Common myeloid progenitor, CD34-positive (primary cell): ENCODE results near the gene NDUFV1.

ENCODE experiments used
- CTCF ChIA-PET: fragments of 350-600 bp; sonication (Branson Sonifier 250); formaldehyde crosslinking; loops from one replicate; lab custom pipeline; 2021; ENCODE audit warnings: antibody characterized with exemption; lab: Charles Lee
- POLR2A ChIA-PET: fragments of 350-600 bp; sonication (Branson Sonifier 250); formaldehyde crosslinking; loops from one replicate; lab custom pipeline; 2021; ENCODE audit warnings: antibody characterized with exemption; lab: Charles Lee
- DNase-seq, 3 donors: peaks; one replicate each; pipeline versions ENCODE4 v3.0.0 to v3.0.0-alpha.2; 2013
- H3K27ac ChIP-seq, 2 experiments: 1 replicate in 1 of 2; 2 replicates in 1 of 2; pipeline ENCODE4 v1.7.0; 2013; ENCODE audit warnings: inconsistent platforms in 2 of 2, low read length in 2 of 2, mild to moderate bottlenecking in 2 of 2, low read depth in 1 of 2, moderate library complexity in 1 of 2; ENCODE audit not compliant: severe bottlenecking in 2 of 2, insufficient read depth in 1 of 2, poor library complexity in 1 of 2
- H3K27me3 ChIP-seq, 5 experiments: replicated peaks in 2 of 5; 1 replicate in 3 of 5; 2 replicates in 2 of 5; pipeline versions ENCODE4 v1.6.1 to v1.7.0; 2013; ENCODE audit warnings: low read length in 4 of 5, mild to moderate bottlenecking in 2 of 5, moderate library complexity in 2 of 5, inconsistent platforms in 1 of 5; ENCODE audit not compliant: insufficient read depth in 5 of 5, control insufficient read depth in 4 of 5
- H3K36me3 ChIP-seq, 4 experiments: 1 replicate in 2 of 4; 2 replicates in 2 of 4; pipeline versions ENCODE4 v1.6.1 to v1.7.0; 2013; ENCODE audit warnings: low read length in 3 of 4, control low read depth in 1 of 4, mild to moderate bottlenecking in 1 of 4; ENCODE audit not compliant: control insufficient read depth in 4 of 4, insufficient read depth in 4 of 4
- H3K4me1 ChIP-seq, 4 experiments: 1 replicate in 3 of 4; 2 replicates in 1 of 4; pipeline versions ENCODE4 v1.6.1 to v1.7.1; 2013; ENCODE audit warnings: low read length in 3 of 4, mild to moderate bottlenecking in 3 of 4, control low read depth in 1 of 4, inconsistent platforms in 1 of 4, moderate library complexity in 1 of 4; ENCODE audit not compliant: control insufficient read depth in 4 of 4, insufficient read depth in 4 of 4; ENCODE audit errors: control extremely low read depth in 1 of 4
- H3K4me3 ChIP-seq, 7 experiments: 1 replicate in 4 of 7; 2 replicates in 3 of 7; pipeline versions ENCODE4 v1.5.1 to v1.7.0; 2013; ENCODE audit warnings: mild to moderate bottlenecking in 7 of 7, low read length in 6 of 7, moderate library complexity in 6 of 7, inconsistent platforms in 2 of 7, low read depth in 2 of 7, control low read depth in 1 of 7; ENCODE audit not compliant: insufficient read depth in 4 of 7, control insufficient read depth in 1 of 7; ENCODE audit errors: extremely low read depth in 1 of 7
- H3K9me3 ChIP-seq, 5 experiments: 1 replicate in 4 of 5; 2 replicates in 1 of 5; pipeline versions ENCODE4 v1.6.1 to v1.7.1; 2013; ENCODE audit warnings: low read length in 4 of 5, mild to moderate bottlenecking in 2 of 5, inconsistent platforms in 1 of 5, low read depth in 1 of 5, moderate library complexity in 1 of 5; ENCODE audit not compliant: control insufficient read depth in 4 of 5, insufficient read depth in 2 of 5; ENCODE audit errors: control extremely low read depth in 1 of 5
- WGBS: methylation state at CpG from one replicate; pipeline ENCODE4 v1.1.5; 2013; ENCODE audit not compliant: insufficient coverage; 5-methylcytosine and 5-hydroxymethylcytosine counted together

The NDUFV1 gene

DNA sequence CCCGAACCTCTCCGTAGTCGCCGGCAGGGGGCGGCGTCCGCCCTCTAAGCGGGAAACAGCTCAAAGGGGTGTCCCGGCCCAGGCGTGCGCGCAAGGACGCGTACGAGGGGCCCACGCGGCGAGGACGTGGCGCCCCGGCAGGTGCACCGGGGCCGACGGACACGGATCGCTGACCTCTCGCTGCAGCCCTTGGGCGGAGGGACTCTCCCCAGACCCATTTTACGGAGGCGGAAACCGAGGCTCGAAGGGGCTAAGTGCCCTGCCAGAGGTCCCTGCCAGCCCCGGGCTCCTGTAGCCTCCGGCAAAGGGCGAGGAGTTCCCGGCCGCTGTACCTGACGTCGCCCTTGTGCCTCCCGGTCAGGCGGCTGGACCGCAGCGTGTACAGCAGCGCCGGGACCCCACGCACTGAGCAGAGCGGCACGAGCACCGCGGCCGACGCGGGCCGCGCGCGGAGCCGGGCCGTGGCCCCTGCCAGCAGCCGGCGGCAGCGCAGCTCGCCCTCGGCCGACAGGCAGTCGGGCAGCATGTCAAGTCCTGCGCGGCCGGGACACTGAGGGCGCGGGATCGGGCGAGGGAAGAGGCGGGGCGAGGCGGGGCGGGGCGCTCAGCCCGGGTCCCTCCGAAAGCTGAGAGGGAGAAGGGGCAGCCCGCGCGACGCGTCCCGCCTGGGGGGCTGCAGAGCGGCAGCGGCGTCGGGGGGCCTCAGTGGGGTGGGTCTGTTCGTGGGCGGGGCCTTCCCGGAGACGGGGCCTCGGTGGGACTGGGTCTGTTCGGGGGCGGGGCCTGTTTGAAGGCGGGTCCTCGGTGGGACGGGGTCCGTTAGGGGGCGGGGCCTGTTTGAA is 22.9 kb downstream of the NDUFV1 start, which contains the start of gene NUDT8:
Gene NUDT8 (minus strand): TSS at position 552 of the 842 bp plus-strand sequence. CDS start 26 bp downstream, at position 526.
- CTCF ChIA-PET: interaction anchor here (0.7 to 16.8 kb wide), 13 partner anchors 9 to 75 kb away, joined by 3 to 169 read pairs (median 5); partner anchors contain the start of gene ACY3
- under 1% methylated on average over 83 of the region's 102 CpGs for WGBS
- Histone ChIP-seq H3K27ac (peak within 1 kb of the TSS in 1 of 2 experiments; percentile 79), H3K4me1 (peaks cover 0 to 40% (median 36%) of the 10 kb centered on the region in 4 experiments), H3K4me3 (peak within 1 kb of the TSS; percentile 59 to 78 (median 73)), H3K9me3 (no peaks in the 10 kb centered on the region), H3K27me3 (no peaks in the 10 kb centered on the region), H3K36me3 (peaks cover 0 to 13% (median 1%) of the 10 kb centered on the region in 4 experiments)
- peak; percentile 84 to 92 (median 90) for DNase-seq
- POLR2A ChIA-PET: interaction anchor here (0.7 to 1.6 kb wide), 3 partner anchors 17 to 23 kb away, joined by 3 to 5 read pairs (median 3); partner anchors contain the start of gene ACY3

DNA sequence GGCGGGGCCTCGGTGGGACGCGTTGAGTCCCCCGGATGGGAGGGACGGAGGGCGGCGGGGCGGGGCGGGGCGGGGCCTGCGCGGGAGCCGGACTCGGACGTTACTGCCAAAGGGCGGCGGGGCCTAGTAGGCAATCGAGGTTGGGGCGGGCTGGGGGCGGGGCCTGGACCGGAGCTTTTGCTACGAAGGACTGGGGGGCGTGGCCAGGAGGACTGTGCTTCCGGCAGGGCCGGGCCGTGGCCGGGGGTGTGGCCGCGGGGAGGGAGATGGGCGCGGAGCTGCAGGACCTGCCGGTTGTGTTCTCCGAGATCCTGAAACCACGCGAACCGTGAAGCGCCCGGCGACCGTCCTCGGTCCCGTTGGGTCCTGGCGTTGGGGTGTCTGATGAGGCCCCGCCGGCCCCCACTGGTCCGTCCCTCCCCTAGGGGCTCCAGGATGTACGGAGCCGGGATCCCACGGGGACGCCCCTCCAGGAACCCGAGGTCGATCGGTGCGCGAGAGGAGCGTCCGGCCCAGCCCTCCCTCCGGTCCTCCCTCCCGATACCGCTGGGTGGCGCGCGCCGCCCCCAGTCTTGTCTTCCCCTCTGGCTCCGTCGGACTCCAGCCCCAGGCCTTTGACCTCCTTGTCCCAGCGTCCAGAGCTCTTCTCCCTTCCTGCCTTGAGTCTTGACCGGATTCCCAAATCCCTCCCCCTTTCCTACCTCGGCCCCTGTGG is 23.6 kb downstream of the NDUFV1 start:
- WGBS: under 1% methylated on average over 59 of the region's 70 CpGs
- CTCF ChIA-PET: interaction anchor here (0.7 to 16.8 kb wide), 12 partner anchors 8 to 48 kb away, joined by 3 to 169 read pairs (median 6); partner anchors contain the start of genes ACY3 and GSTP1
- peak; percentile 95 to 98 (median 98) for DNase-seq
- peaks cover 0 to 13% (median 1%) of the 10 kb centered on the region in 4 experiments for H3K36me3 ChIP-seq
- no peaks in the 10 kb centered on the region for H3K9me3 ChIP-seq
- H3K4me1 ChIP-seq: peaks cover 0 to 40% (median 36%) of the 10 kb centered on the region in 4 experiments
- peak overlapping the region in 1 of 2 experiments; percentile 79 for H3K27ac ChIP-seq
- H3K27me3 ChIP-seq: no peaks in the 10 kb centered on the region
- H3K4me3 ChIP-seq: peak overlapping the region; percentile 59 to 78 (median 73)
- POLR2A ChIA-PET: interaction anchor here (0.7 to 1.6 kb wide), 3 partner anchors 16 to 22 kb away, joined by 3 to 5 read pairs (median 3); partner anchors contain the start of gene ACY3

DNA sequence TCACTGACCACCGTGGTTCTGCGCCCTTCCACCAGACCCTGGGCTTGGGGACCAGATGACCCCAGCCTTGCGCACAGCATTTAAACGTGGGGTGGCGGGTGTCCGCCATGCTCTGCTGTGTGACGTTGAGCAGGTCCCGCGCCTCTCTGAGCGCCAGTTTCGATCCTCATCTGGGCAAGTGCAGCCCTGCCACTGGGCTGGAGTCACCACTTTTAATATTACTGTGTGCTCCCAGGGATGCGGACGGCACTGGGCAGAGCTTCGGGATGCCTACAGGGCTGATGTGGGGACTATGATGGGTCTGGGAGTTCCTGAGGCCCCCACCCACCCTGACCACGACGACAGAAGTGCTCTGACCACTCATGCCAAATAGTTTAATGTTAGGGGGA is 24.2 kb downstream of the NDUFV1 start:
- 71% methylated on average over 12 of the region's 16 CpGs for WGBS
- Histone ChIP-seq H3K4me3 (peak overlapping the region; percentile 59 to 78 (median 73)), H3K4me1 (peaks cover 0 to 40% (median 36%) of the 10 kb centered on the region in 4 experiments), H3K27ac (peak overlapping the region in 1 of 2 experiments; percentile 79), H3K36me3 (peaks cover 0 to 13% (median 1%) of the 10 kb centered on the region in 4 experiments), H3K9me3 (no peaks in the 10 kb centered on the region), H3K27me3 (no peaks in the 10 kb centered on the region)
- POLR2A ChIA-PET: interaction anchor here (1.6 kb wide), 1 partner anchor 20 kb away, joined by 5 read pairs; the partner anchor contains the start of gene ACY3
- CTCF ChIA-PET: interaction anchor here (1.0 to 16.8 kb wide), 8 partner anchors 10 to 48 kb away, joined by 3 to 169 read pairs (median 8); partner anchors contain the start of genes ACY3 and GSTP1
- DNase-seq: no peak

DNA sequence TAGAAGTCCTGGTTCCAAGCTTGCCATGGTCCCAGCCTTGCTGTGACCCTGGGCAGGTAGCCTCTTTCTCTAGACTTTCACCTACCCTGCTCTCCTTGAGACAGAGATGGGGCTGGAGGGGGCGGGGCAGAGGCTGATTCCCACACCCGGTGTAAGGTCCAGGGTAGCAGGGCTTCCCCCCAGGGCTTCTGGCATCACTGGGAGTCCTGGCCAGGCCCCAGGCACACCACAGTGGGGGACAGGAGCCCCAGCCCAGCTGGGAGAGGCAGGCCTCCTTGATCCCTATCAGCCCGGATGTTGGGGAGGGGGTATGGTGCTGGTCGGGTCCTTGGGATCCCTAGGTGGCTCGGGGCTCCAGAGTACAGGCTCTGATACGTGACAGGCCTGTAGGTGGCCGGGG is 24.7 kb downstream of the NDUFV1 start:
- CTCF ChIA-PET: interaction anchor here (1.0 to 16.8 kb wide), 7 partner anchors 10 to 70 kb away, joined by 3 to 169 read pairs (median 8); partner anchors contain the start of genes ACY3 and GSTP1
- POLR2A ChIA-PET: no interaction called here

DNA sequence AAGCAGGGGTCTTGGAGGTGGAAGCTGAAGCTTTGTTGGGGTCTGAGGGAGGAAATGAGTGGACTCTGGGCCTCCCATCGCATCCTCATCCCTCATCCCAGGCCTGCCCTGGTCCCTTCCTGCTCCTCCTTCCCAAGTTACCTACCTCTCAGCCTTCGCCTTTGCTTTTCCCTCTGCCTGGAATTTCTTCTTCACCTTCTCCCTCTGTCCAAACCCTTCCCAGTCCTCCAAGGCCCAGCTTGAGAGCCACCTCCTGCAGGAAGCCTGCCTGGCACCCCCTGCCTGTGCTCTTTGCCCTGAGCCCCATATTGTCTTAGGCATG is 25.1 kb downstream of the NDUFV1 start:
- H3K27me3 ChIP-seq: no peaks in the 10 kb centered on the region
- H3K36me3 ChIP-seq: peaks cover 0 to 12% (median 1%) of the 10 kb centered on the region in 4 experiments
- no peak overlapping the region for H3K27ac ChIP-seq
- POLR2A ChIA-PET: no interaction called here
- no peak for DNase-seq
- H3K4me1 ChIP-seq: peaks cover 0 to 40% (median 36%) of the 10 kb centered on the region in 4 experiments
- no peaks in the 10 kb centered on the region for H3K9me3 ChIP-seq
- H3K4me3 ChIP-seq: no peak overlapping the region
- CTCF ChIA-PET: interaction anchor here (1.0 to 16.8 kb wide), 8 partner anchors 9 to 70 kb away, joined by 3 to 169 read pairs (median 8); partner anchors contain the start of genes ACY3 and GSTP1
- 91% methylated on average over 2 of the region's 2 CpGs for WGBS

More for the DNA sequence above, 24.7 kb downstream of the NDUFV1 start:
- Histone ChIP-seq H3K4me1 (peaks cover 0 to 40% (median 36%) of the 10 kb centered on the region in 4 experiments), H3K27ac (no peak overlapping the region), H3K9me3 (no peaks in the 10 kb centered on the region), H3K4me3 (peak overlapping the region in 1 of 7 experiments; percentile 73), H3K36me3 (peaks cover 0 to 13% (median 1%) of the 10 kb centered on the region in 4 experiments), H3K27me3 (no peaks in the 10 kb centered on the region)
- 78% methylated on average over 6 of the region's 7 CpGs for WGBS
- DNase-seq: no peak

DNA sequence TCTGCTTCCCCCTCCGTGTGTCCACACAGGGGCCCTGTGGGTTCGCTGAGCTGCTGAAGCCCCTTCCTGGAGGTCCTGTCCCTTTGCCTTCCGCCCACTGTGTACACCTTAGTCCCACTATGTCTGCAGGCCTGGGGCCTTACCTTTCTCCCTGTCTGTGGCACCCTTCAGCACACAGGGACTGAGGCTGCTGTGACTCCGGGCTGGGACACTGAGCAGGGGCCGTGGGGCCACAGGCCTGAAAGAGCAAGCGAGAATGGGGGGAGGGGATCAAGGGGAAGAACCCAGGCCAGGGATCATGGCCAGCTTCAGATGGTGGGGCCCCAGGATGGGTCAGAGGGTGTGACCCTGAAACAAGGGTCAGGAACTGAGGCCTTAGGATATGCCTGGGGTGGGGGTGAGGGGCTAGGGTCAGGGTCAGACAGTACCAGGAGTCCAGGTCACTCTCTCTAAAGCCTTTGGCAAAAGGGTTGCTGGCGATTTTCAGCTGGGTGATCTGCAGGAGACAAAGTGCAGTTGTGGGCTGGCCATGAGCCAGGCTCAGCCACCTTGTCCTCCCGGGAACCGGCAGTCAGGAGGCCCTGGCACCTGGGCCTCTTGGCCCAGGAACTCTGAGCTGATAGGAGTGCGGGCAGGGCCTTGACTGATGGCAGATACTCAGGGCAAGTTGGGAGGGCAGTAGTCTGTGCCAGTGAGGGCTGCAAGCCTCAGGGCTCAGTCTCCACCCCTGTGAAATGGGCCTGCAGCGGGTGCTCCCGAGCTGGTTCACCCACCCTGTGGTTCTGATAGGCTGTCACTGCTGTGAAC is 25.6 kb downstream of the NDUFV1 start:
- CTCF ChIA-PET: interaction anchor here (0.6 to 16.8 kb wide), 8 partner anchors 9 to 317 kb away, joined by 3 to 169 read pairs (median 8); partner anchors contain the start of gene ACY3
- POLR2A ChIA-PET: no interaction called here
- Histone ChIP-seq H3K27ac (no peak overlapping the region), H3K36me3 (peaks cover 0 to 7% (median 1%) of the 10 kb centered on the region in 4 experiments), H3K27me3 (no peaks in the 10 kb centered on the region), H3K4me3 (no peak overlapping the region), H3K4me1 (peaks cover 0 to 40% (median 36%) of the 10 kb centered on the region in 4 experiments), H3K9me3 (no peaks in the 10 kb centered on the region)
- WGBS: 66% methylated on average over 12 of the region's 12 CpGs
- DNase-seq: no peak
